NCI-H128 (cell line): ENCODE data around the gene GIPC1.
A peak's percentile ranks its signal among the peaks of the same experiment; 100 is the strongest.
"Not testable (repeated sequence)": the region's sequence is repeated elsewhere in the genome, so short reads cannot be mapped to it uniquely, and the experiment has no call there.

Source experiments
- DNase-seq: peaks from one replicate; lab custom pipeline; 2025; ENCODE audit not compliant: unreplicated experiment; lab: John Stamatoyannopoulos, UW

Gene GIPC1

DNA sequence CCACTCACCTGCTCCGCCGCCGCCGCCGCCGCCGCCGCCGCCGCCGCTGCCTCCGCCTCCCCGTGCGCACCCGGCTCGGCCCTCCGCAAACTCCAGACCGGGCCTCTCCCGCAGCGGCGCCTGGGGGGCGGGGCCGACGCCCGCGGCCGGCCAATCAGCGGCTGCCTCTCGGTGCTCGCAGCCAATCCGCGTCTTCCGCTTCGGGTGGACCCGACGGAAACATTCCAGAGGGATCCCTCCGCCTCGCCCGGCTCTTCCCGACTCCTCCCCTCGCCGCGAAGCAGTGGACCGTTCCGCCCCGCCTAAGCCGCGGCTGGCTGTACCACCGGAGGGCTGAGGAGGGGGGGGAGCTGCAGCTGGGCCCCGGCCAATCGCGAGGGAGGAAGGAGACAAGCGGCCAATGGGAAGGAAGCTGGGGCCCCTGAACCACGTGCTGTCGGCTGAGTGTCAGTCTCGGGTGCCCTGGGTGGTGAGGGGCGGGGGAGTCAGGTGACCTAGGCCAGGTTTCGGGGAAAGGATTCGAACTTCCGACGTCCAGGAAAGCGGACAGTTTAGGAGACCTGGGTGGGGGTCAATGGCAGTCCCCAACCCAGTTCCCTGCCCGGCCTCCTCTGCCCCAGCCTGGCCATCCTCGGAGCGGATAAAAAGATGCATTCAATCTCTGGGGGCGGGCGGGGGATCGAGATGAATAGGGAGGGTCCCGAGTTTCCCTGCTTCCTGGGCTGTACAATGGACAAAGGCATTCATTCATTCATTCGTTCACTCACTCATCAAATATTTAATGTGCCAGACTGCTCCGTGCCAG, at the start of gene GIPC1:
Gene GIPC1, minus strand, starts transcription at position 99 of the 805 bp plus-strand sequence. CDS start 13,151 bp downstream, outside the sequence.
- peak; percentile 97 for DNase-seq

DNA sequence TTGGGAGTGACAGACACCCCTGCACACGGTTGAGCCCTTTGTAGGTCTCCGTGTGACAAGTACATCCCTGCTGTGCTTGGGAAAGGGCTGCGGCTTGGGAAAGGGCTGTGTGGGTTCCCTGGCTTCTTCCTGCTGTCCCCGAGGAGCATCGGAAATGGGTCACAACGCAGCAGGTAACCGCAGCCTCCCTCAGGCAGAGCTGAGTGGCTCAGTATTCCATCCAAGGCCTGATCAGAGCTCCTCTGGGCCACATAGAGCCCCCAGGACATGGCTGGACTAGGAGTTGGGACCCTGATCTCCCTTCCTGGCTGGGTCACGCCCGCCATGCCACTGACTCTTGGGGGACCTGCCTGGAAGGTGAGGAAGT, 49.8 kb upstream of the GIPC1 start:
- no peak for DNase-seq

DNA sequence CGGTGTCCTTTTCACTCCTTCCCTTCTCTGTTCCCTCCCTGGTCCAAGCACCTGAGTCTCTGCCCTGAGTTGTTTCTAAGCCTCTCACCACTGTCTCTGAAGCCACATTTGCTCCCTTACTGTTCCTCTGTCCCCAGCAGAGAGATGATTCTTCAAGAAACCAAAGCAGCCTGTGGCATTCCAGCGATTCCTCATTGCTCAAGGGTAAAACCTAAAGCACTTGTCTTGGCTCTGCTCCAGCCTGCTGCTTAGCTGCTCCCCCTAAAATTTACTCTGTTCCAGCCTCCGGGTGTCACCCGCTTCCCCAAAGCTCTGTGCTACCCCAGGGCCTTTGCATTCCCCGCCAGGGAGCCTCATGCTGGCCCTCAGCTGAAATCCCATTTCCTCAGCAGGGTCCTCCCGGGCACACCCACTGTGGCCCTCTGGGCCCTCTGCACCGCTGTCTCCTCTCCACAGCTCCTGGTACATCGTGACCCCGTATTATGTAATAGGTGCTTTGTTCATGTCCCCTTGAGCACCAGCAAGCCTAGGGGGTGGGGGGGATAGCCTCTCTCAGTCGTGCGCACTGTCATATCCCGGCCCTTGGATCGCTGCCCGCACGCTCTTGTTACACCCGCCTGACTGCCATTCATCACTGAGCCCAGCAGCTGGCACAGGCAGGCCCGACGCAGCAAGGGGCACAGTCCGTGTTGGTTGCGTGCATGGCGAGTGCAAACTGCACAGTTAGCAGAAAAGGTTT, 49.2 kb upstream of the GIPC1 start:
- peak; percentile 94 for DNase-seq

GRCh38 chr19:14544047-14544446, 48.1 kb upstream of the GIPC1 start:
- DNase-seq, result no peak

DNA sequence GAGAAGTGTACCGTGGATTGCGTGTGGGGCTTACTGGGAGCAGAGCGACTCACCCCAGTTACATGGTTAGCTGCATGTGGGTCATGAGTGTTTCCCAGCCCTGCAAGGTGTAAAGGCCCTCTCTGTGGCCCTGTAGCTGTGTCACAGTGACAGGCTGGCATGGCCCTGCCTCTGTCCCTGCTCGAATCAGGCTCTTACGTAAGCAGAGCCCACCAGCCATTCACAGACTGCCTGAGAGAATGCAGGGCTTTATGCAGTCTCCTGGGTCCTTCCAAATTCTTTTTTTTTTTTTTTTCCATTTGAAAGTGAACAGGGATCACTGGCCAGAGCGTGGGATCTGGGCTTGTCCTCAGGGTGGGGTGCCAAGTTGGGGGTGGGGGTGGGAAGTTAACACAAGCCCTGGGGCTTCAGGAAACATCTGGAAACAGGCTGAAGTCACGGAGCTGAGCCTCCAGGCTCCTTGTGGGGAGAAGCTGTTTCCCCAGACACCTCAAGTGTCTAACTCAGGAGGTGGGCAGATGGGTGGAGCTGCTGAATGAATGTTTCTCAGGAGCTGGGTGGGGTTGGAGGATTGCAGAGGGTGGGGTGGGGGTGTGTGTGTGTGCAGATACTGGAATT, 46.9 kb upstream of the GIPC1 start:
- no peak for DNase-seq

- not testable (repeated sequence) for DNase-seq
Measured at GRCh38 chr19:14541979-14542378, 46.1 kb upstream of the GIPC1 start.

DNA sequence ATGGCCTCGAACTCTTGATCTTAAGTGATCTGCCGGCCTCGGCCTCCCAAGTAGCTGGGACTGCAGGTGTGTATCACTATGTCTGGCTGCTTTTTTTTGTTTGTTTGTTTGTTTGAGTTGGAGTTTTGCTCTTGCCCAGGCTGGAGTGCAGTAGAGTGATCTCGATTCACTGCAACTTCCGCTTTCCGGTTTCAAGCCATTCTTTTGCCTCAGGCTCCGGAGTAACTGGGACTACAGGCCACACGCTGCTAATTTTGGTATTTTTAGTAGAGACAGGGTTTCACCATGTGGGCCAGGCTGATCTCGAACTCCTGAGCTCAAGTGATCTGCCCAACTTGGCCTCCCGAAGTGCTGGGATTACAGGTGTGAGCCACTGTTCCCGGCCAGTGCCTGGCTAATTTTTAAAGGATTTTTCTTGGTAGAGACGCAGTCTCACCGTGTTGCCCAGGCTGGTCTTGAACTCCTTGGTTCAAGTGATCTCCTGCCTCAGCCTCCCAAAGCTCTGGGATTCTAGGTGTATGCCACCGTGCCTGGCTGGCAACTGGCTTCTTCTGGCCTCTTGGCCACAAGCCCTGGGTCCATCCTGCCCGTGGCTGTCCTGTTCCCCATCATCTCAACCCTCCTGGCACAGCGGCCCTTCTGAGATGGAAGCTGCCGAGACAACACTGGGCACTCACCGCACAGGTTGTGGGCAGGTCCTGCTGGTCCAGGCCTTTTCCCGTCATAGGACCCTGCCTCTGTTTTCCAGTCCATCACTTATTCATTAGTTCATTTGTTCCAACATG, 45.0 kb upstream of the GIPC1 start:
- DNase-seq, result no peak

DNA sequence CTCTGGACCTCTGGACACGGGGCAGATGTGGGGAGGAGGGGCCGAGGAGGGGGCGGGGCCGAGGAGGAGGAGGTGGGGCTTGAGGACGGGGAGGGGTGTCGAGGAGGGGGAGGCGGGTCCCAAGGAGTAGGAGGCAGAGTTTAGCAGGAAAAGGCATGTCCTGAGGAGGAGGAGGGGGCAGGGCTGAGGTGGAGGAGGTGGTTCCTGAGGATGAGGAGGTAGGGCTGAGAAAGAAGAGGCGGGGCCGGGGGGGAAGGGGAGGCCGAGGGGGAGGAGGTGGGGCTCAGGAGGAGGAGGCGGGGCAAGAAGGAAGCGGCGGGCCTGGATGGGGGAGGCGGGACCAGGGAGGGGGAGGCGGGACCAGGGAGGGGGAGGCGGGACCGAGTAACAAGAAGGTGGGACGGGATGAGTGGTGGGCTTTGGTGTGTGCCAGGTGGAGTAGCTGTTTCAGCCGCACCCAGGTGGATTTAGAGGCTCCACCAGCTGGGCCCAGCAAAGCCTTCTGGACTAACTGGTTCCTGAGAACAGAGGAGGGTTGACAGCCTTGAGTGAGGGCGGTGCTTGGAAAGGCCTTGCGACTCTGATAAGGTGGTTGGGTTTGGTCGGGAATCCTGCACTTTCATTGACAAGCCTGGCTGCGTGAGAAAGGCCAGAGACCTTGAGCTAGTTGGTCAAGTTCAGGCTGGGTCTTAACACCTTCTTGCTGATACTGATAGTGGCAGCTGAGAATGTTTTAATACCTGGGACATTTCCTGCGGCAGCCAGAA, 41.2 kb upstream of the GIPC1 start:
- DNase-seq, result no peak

DNA sequence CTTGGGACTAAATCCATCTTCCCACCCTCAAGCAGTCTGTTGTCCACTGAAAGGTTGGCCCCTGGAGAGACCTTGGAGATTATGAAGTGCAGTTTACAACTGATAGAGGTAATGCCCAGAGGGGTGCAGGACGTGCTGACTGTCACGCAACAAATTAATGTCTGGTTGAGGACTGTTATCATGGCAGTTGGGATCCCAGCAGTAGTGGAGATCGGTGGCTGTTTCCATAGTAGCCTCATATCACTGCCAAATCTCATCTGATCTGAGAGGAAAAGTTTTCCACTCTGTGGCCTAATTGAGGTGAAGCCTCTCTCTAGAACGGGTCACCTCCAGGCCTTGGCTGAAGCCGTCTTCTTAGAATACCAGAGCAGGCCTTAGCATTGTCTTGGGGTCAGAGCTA, 37.5 kb upstream of the GIPC1 start:
- DNase-seq, result no peak

DNA sequence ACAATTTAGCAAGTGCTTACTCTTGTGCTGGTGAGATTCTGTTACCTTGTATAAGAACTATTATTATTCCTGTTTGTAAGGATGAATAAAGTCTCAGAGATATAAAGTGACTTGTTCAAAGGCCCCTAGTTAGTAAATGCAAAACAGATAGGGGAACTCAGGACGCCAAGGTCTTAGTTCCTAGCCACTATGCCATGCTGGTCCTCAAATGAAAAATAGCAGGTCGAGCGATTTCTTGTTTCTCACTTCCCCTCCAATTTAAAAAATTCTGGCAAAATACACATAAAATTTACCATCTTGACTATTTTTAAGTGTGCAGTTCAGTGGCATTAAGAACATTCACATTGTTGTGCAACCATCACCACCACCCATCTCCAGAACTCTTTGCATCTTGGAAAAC, 34.6 kb upstream of the GIPC1 start:
- no peak for DNase-seq

DNA sequence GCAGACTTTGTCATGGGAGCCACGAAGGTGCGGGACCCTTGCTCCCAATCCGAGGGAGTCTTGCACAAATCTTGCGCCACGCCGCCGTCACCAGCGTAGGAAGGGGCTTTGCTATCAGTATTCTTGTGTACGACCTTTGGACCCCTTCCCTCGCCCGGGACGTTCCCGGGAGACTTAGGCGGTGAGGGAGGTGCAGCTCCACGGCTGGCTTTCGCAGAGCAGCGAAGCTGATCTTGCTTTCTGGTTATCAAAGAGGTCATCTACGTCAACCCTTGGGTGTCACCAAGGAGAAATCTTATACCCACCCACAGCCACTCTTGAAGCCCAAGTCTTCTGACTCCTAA, 34.0 kb upstream of the GIPC1 start:
- no peak for DNase-seq

DNA sequence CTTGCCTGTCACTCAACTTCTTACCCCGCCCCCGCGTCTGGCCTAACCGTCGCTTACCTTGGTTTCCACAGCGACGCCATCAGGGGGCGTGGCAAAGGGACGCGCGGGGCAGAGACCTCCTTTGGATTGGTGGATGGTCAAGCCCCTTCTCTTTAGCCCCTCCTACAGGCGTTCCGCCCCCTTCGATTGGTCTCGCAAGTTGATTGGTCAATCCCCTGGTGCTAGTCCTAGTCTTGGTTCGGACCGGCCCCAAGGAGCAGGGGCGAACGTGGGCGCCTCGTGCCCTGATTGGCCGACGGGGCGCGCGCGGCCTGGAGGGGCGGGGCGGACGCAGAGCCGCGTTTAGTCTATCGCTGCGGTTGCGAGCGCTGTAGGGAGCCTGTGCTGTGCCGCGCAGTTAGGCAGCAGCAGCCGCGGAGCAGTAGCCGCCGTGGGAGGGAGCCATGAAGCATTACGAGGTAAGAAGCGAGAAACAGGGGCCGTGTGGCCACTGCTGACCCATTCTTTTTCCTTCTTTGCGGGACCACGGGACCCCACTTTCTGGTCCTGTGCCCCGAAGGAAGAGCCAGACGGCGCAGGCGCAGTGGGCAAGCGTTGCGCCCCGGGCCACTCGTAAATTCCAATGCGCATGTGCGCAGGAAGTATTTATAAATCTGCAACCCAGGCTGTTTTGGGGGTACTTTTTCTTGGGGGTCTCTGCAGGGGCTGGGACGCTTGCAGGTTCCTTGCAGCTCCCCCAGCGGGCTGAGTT, 33.5 kb upstream of the GIPC1 start, which contains the start of gene TECR:
Gene TECR, plus strand, starts transcription at position 341 of the 751 bp plus-strand sequence. Its CDS starts 103 bp downstream, at position 444.
- peak; percentile 100 for DNase-seq

DNA sequence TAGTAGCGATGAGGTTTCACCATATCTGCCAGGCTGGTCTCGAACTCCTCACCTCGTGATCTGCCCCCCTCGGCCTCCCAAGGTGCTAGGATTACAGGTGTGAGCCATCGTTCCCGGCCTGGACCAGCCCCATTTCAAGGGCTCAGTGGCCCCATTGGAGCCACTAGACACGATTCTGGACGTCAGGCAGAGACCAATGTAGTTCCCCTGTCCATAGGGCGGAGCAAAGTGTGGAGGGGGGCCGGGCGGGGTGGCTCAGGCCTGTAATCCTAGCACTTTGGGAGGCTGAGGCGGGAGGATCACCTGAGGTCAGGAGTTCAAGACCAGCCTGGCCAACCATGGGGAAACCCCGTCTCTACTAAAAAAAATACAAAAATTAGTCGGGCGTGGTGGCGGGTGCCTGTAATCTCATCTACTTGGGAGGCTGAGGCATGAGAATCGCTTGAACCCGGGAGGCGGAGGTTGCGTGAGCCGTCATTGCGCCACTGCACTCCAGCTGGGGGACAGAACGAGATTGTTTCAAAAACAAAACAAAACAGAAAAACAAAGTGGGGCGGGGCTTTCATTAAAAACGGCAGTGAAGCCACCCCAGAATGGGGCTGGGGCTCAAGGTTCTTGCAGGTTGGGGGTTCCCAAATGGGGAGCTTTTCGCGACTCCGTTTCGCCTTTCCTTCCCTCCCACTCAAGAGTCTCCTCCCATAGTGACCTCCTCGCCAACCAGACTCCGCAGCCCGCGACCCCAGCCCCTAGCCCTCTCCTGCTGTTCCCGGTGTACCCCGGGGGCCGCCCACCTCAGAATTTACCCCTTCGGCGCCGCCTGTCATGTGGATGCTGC, 32.7 kb upstream of the GIPC1 start:
- no peak for DNase-seq

GRCh38 chr19:14526423-14526822, 30.5 kb upstream of the GIPC1 start:
- no peak for DNase-seq

- DNase-seq, result no peak
Measured at GRCh38 chr19:14525729-14526128, 29.8 kb upstream of the GIPC1 start.

DNA sequence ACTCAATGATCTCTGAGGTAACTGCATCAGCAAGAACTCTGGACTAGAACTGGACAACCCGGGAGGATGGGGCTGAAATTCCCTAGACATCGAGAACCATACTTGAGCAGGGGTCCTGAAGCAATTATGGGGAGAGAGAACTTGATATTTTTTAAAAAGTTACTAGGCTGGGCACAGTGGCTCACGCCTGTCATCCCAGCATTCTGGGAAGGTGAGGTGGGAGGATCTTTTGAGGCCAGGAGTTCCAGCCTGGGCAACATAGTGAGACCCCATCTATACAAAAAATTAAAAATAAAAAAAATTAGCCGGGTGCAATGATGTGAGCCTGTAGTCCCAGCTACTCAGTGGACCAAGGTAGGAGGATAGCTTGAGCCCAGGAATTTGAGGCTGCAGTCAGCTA, 24.6 kb upstream of the GIPC1 start:
- DNase-seq, result no peak

- DNase-seq, result no peak
Measured at GRCh38 chr19:14519860-14520407, 24.0 kb upstream of the GIPC1 start.

GRCh38 chr19:14519245-14519859, 23.4 kb upstream of the GIPC1 start:
- no peak for DNase-seq
